Endothelial cell of umbilical vein (primary cell): ENCODE measurements around the gene CARD10. TPM values are rescaled to one million over a fixed set of nuclear protein-coding genes. Genes with fewer than 3 reads are reported as not detected.
A peak's percentile ranks its signal among the peaks of the same experiment; 100 is the strongest.

Source experiments
- BruUV-seq: library from RNA; stranded (reverse); fragments of 400-500 nt; replicated peaks from 2 replicates; lab custom pipeline; 2021; lab: Mats Ljungman, UMichigan
- CTCF ChIA-PET: fragments of 300-600, 350-600 bp; sonication (Branson Sonifier 250); formaldehyde crosslinking; loops from one replicate; lab custom pipeline; 2021; ENCODE audit warnings: antibody characterized with exemption, inconsistent platforms; lab: Charles Lee
- POLR2A ChIA-PET: fragments of 300-600, 350-600 bp; sonication (Branson Sonifier 250); formaldehyde crosslinking; loops from one replicate; lab custom pipeline; 2021; ENCODE audit warnings: antibody characterized with exemption, inconsistent platforms; lab: Charles Lee
- DNase-seq: peaks from one replicate; pipeline ENCODE4 v3.0.0-alpha.2; 2011; ENCODE audit warnings: low read depth, low spot score
- FAIRE-seq: peaks from 2 replicates; lab custom pipeline; 2011; peaks lifted over from hg19 to GRCh38; lab: Jason Lieb, UNC
- H2AFZ ChIP-seq: 2 replicates; pipeline ENCODE4 v1.6.0; 2012; ENCODE audit warnings: low read depth, low read length, control low read depth, inconsistent platforms
- H3K27ac ChIP-seq: 2 replicates; pipeline ENCODE4 v1.5.1; 2011; ENCODE audit warnings: low read depth, mild to moderate bottlenecking, control low read depth, low read length, moderate library complexity; ENCODE audit not compliant: insufficient read depth
- H3K27me3 ChIP-seq, 2 experiments: 2 replicates each; pipeline versions ENCODE4 v1.6.0 to v1.6.1; 2011; ENCODE audit warnings: low read length in 2 of 2, mixed read lengths in 1 of 2; ENCODE audit not compliant: control insufficient read depth in 2 of 2, insufficient read depth in 2 of 2
- H3K36me3 ChIP-seq, 2 experiments: 2 replicates in 1 of 2; 3 replicates in 1 of 2; pipeline ENCODE4 v1.5.1; 2011; ENCODE audit warnings: low read length in 2 of 2, mild to moderate bottlenecking in 1 of 2, moderate library complexity in 1 of 2; ENCODE audit not compliant: control insufficient read depth in 2 of 2, insufficient read depth in 2 of 2; ENCODE audit errors: extremely low read depth in 1 of 2
- H3K4me1 ChIP-seq: 3 replicates; pipeline ENCODE4 v1.5.1; 2011; ENCODE audit warnings: mild to moderate bottlenecking, low read length; ENCODE audit not compliant: control insufficient read depth, insufficient read depth; ENCODE audit errors: extremely low read depth
- H3K4me2 ChIP-seq: 2 replicates; pipeline ENCODE4 v1.6.1; 2011; ENCODE audit warnings: low read length, control low read depth, mixed read lengths; ENCODE audit not compliant: insufficient read depth
- H3K4me3 ChIP-seq, 3 experiments: fragments of 200-600 bp in 1 of 3; sonication (generic), shearing (Covaris generic) in 1 of 3; replicated peaks in 1 of 3; 2 replicates each; pipeline ENCODE4 v1.5.1; 2011 to 2016; ENCODE audit warnings: control low read depth in 3 of 3, low read length in 3 of 3, mild to moderate bottlenecking in 2 of 3, inconsistent platforms in 1 of 3, low read depth in 1 of 3, moderate library complexity in 1 of 3; ENCODE audit not compliant: insufficient read depth in 1 of 3
- H3K79me2 ChIP-seq: 2 replicates; pipeline ENCODE4 v1.6.0; 2012; ENCODE audit warnings: low read length, inconsistent platforms; ENCODE audit not compliant: control insufficient read depth, insufficient read depth
- H3K9ac ChIP-seq: replicated peaks from 2 replicates; pipeline ENCODE3; 2011; ENCODE audit warnings: low read length, control low read depth; ENCODE audit not compliant: insufficient read depth; ENCODE audit errors: extremely low read depth
- H3K9me1 ChIP-seq: replicated peaks from 3 replicates; pipeline ENCODE4 v1.6.0; 2011; ENCODE audit warnings: mild to moderate bottlenecking, low read length; ENCODE audit not compliant: control insufficient read depth, insufficient read depth; ENCODE audit errors: extremely low read depth
- H3K9me3 ChIP-seq: replicated peaks from 2 replicates; pipeline ENCODE4 v1.5.1; 2012; ENCODE audit warnings: low read length, inconsistent platforms; ENCODE audit not compliant: control insufficient read depth, insufficient read depth
- H4K20me1 ChIP-seq: replicated peaks from 2 replicates; pipeline ENCODE3; 2011; ENCODE audit warnings: mild to moderate bottlenecking, low read length; ENCODE audit not compliant: control insufficient read depth, insufficient read depth; ENCODE audit errors: extremely low read depth
- CTCF ChIP-seq, 2 donors: IDR thresholded peaks; 1 replicate in 1 of 2; 2 replicates in 1 of 2; pipeline ENCODE4 v1.5.1; 2011; ENCODE audit warnings: low read length in 2 of 2, mild to moderate bottlenecking in 2 of 2, moderate library complexity in 2 of 2, control low read depth in 1 of 2, inconsistent platforms in 1 of 2, low read depth in 1 of 2; ENCODE audit not compliant: insufficient read depth in 1 of 2; ENCODE audit errors: extremely low read depth in 1 of 2
- GATA2 ChIP-seq: IDR thresholded peaks from 2 replicates; pipeline ENCODE4 v1.7.0; 2011; ENCODE audit warnings: low read depth, mild to moderate bottlenecking, moderate library complexity, mixed read lengths, low read length; ENCODE audit not compliant: insufficient read length, insufficient read depth
- JUN ChIP-seq: IDR thresholded peaks from 2 replicates; pipeline ENCODE4 v1.6.1; 2011; ENCODE audit warnings: borderline replicate concordance, low read depth; ENCODE audit not compliant: insufficient read length, insufficient read depth
- POLR2A ChIP-seq: IDR thresholded peaks from 2 replicates; pipeline ENCODE4 v1.6.1; 2012; ENCODE audit warnings: low read depth, mild to moderate bottlenecking, control low read depth, low read length
- dilution Hi-C: fragments of 300-500 bp; cut with MboI; formaldehyde crosslinking; loops from one replicate; pipeline ENCODE4 v1.15.0; 2019; ENCODE audit warnings: low sequenced_read_pairs; ENCODE audit not compliant: extremely low pct_ligation_motif_present
- intact Hi-C: fragments of 100-400 bp; cut with micrococcal nuclease; formaldehyde crosslinking; loops from one replicate; pipeline ENCODE4 v1.10.0; 2022
- polyA plus RNA-seq, 4 experiments: library from polyadenylated mRNA; depleted of rRNA in 3 of 4; stranded (reverse) in 3 of 4; unstranded in 1 of 4; fragments of >200 nt; gene quantifications; 2 replicates each; pipeline versions ENCODE4 v1.2.1 to v1.2.3, GENCODE V29; 2011 to 2012; ENCODE audit warnings: missing spikeins in 1 of 4
- total RNA-seq: library from RNA; stranded (reverse); gene quantifications from 2 replicates; pipeline ENCODE4 v1.2.3, GENCODE V29; 2021

The CARD10 gene
- total and polyA plus RNA-seq, 2 donors (not counting 3 experiments of a cell fraction or from before 2014, with no cell fraction given) = 36.1 to 39.5 TPM

- ChIA-PET POLR2A (interaction anchor here (0.7 to 3.0 kb wide), 2 partner anchors 21 to 59 kb away, joined by 3 to 17 read pairs; no protein-coding TSS in a partner anchor), CTCF (interaction anchor here (0.6 to 21.8 kb wide), 17 partner anchors 9 to 235 kb away, joined by 3 to 977 read pairs (median 5); partner anchors contain the start of genes GGA1 and LGALS2)
- H2AFZ ChIP-seq = no peak overlapping the region
- H3K4me1 ChIP-seq = peaks cover 43% of the 10 kb centered on the region
- DNase-seq (peak; percentile 58), FAIRE-seq (peak; percentile 85)
- intact Hi-C loops (loop anchor here (1.0 kb wide), 3 partner anchors 21 to 28 kb away; no protein-coding TSS in a partner anchor), dilution Hi-C loops (no loop called here)
- H4K20me1 ChIP-seq = peaks cover 3% of the 10 kb centered on the region
- no peaks in the 10 kb centered on the region for H3K9me1 ChIP-seq
- H3K4me2 ChIP-seq = no peak overlapping the region
- H3K27me3 ChIP-seq = no peaks in the 10 kb centered on the region
- H3K4me3 ChIP-seq = no peak overlapping the region
- peak overlapping the region; percentile 0 for H3K27ac ChIP-seq
- BruUV-seq = no TSS peak
- no peak overlapping the region for H3K9ac ChIP-seq
- H3K79me2 ChIP-seq = peaks cover 55% of the 10 kb centered on the region
- H3K36me3 ChIP-seq = peaks cover 23 to 32% of the 10 kb centered on the region in 2 experiments
- TF ChIP-seq GATA2 (peak; percentile 37), JUN (no peak), CTCF (IDR thresholded peaks at IDR 0.05; ENCODE audit: extremely low read depth in 1 of 2, insufficient read depth in 1 of 2, low read depth in 1 of 2, low read length in 2 of 2) (peak; percentile 83 to 93), POLR2A (peak; percentile 2)
- H3K9me3 ChIP-seq = no peaks in the 10 kb centered on the region
These were observed 47.9 kb upstream of the CARD10 start for GRCh38 chr22:37566903-37567798.
